HG02970 (cell line): Measurements from ENCODE around the gene BRD1.
"Not testable (repeated sequence)": the region's sequence is repeated elsewhere in the genome, so short reads cannot be mapped to it uniquely, and the experiment has no call there.

Experiments used
- ATAC-seq: cut with Tn5 transposase; IDR thresholded peaks from one replicate; pipeline ENCODE4 v1.9.1; 2021; ENCODE audit warnings: mild to moderate bottlenecking, moderate library complexity, moderate number of reproducible peaks; ENCODE audit not compliant: unreplicated experiment, low FRiP score

Gene BRD1

GRCh38 chr22:49853981-49854831 lies 26.5 kb upstream of the BRD1 start:
- no peak for ATAC-seq

GRCh38 chr22:49852898-49853894 lies 25.5 kb upstream of the BRD1 start, which contains the start of gene ZBED4:
Gene ZBED4 (plus strand): TSS chr22:49853844. CDS start chr22:49883663, 29,819 bp downstream.
- ATAC-seq = peak; percentile 81

GRCh38 chr22:49852568-49852897 lies 24.9 kb upstream of the BRD1 start:
- ATAC-seq = not testable (repeated sequence)

- no peak for ATAC-seq
Measured at GRCh38 chr22:49850959-49851802, 23.5 kb upstream of the BRD1 start.

- no peak for ATAC-seq
Measured at GRCh38 chr22:49850021-49850911, 22.6 kb upstream of the BRD1 start.

- ATAC-seq = no peak
Measured at GRCh38 chr22:49849161-49850020, 21.7 kb upstream of the BRD1 start.

GRCh38 chr22:49848690-49849160 lies 21.1 kb upstream of the BRD1 start:
- no peak for ATAC-seq

GRCh38 chr22:49847751-49848689 lies 20.3 kb upstream of the BRD1 start:
- no peak for ATAC-seq

- no peak for ATAC-seq
Measured at GRCh38 chr22:49845666-49846459, 18.2 kb upstream of the BRD1 start.

- no peak for ATAC-seq
Measured at GRCh38 chr22:49845241-49845640, 17.6 kb upstream of the BRD1 start.

GRCh38 chr22:49838771-49839717 lies 11.4 kb upstream of the BRD1 start:
- ATAC-seq = no peak

- ATAC-seq = no peak
Measured at GRCh38 chr22:49833340-49834007, 5.8 kb upstream of the BRD1 start.

GRCh38 chr22:49829044-49829853 lies 1.6 kb upstream of the BRD1 start:
- ATAC-seq = no peak

- no peak for ATAC-seq
Measured at GRCh38 chr22:49828599-49828965, 909 bp upstream of the BRD1 start.
